ENCODE measurements around the gene CHST3. TPM values are rescaled to one million over a fixed set of nuclear protein-coding genes. Genes with fewer than 3 reads are reported as not detected.

Gene CHST3
- total and polyA plus RNA-seq, 7 donors: 0.23 to 25.5 (median 12.8) TPM

DNA sequence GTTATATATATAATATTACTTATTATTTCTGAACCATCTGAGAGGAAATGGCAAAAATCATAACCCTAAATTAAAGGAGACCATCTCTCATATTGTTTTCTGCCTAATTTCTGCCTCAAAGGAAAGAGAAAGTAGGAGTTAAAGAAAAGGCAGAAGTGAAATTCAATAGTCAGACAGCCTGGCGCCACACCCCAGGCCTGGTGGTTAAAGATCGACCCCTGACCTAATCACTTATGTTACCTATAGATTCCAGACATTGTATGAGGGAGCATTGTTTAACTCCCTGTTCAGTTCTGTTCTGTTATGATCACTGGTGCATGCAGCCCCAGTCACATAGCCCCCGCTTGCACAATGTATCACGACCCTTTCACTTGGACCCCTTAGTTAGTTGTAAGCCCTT, 24.9 kb upstream of the CHST3 start:
- no peak for TF ChIP-seq POLR2A (IDR thresholded peaks at IDR 0.05)
- no peak for TF ChIP-seq EP300 (IDR thresholded peaks at IDR 0.05)
- no peak for TF ChIP-seq POLR2AphosphoS5 (IDR thresholded peaks at IDR 0.05)
- no peak for TF ChIP-seq CTCF (IDR thresholded peaks at IDR 0.05)
- Histone ChIP-seq H3K27ac (no peak overlapping the region), H3K9me3 (peaks cover 0 to 5% (median 2%) of the 10 kb centered on the region in 4 donors), H3K36me3 (no peaks in the 10 kb centered on the region), H3K4me3 (no peak overlapping the region), H3K4me1 (no peaks in the 10 kb centered on the region), H3K27me3 (no peaks in the 10 kb centered on the region)
- no peak for DNase-seq
- intact Hi-C loops (cut with DNase I): no loop called here
- 82 to 84% methylated on average over 4 of the region's 4 CpGs for WGBS, 2 donors

DNA sequence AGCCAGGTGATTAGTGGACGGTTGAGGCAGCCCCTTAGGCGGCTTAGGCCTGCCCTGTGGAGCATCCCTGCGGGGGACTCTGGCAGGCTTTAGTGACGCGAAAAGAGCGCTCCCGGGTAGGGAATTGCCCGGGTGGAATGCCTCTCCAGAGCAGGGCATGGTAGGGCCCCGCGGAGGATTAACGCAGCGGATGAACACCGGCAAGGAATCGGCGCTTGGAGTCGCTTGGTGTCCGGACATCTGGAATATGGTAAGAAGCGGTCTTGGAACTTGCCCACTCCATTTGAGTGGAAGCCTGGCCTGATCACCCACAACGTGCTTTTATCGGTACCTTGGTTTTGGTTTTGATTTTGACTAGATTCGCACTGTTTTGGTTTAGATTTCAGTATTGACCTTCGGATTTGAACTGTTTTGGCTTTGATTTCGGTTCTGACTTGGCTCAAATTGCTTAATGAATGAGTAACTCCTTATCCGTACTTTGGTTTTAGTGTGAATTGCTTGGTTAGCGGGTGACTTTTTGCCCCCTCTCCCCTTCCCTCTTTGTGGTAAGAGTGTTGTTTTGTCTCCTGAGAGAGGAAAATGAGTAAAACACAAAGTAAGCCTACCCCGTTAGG, 24.2 kb upstream of the CHST3 start:
- Histone ChIP-seq H3K27ac (no peak overlapping the region), H3K4me3 (no peak overlapping the region)
- intact Hi-C loops (cut with DNase I): no loop called here

DNA sequence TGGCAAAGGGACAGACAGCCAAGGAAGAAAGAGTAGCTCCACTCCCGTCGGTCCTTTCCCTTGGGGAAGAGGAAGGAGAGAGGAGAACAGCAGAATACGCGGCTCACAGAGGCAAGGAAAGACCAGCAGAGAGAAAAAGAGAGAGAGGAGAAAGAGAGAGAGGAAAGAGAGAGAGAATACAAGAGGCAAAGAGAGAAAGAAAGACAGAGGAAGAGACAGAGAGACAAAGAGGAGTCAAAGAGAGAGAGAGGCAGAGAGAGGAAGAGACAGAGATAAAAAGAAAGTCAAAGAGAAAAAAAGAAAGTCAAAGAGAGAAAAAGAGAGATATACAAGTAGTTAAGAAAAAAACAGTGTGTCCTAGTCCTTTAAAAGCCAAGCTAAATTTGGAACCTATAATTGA, 23.4 kb upstream of the CHST3 start:
- WGBS, 2 donors: 92 to 94% methylated on average over 4 of the region's 4 CpGs
- H3K36me3 ChIP-seq: no peaks in the 10 kb centered on the region
- H3K27ac ChIP-seq: no peak overlapping the region
- no peak overlapping the region for H3K4me3 ChIP-seq
- H3K27me3 ChIP-seq: no peaks in the 10 kb centered on the region
- intact Hi-C loops (cut with DNase I): no loop called here
- no peaks in the 10 kb centered on the region for H3K4me1 ChIP-seq
- no peak for TF ChIP-seq POLR2AphosphoS5 (IDR thresholded peaks at IDR 0.05)
- TF ChIP-seq POLR2A (IDR thresholded peaks at IDR 0.05): no peak
- TF ChIP-seq CTCF (IDR thresholded peaks at IDR 0.05): no peak
- no peak for TF ChIP-seq EP300 (IDR thresholded peaks at IDR 0.05)
- no peak for DNase-seq
- H3K9me3 ChIP-seq: peaks cover 3 to 17% (median 8%) of the 10 kb centered on the region in 4 donors

More for the DNA sequence above, 24.2 kb upstream of the CHST3 start:
- H3K27me3 ChIP-seq: no peaks in the 10 kb centered on the region
- WGBS, 2 donors: 93% methylated on average over 26 of the region's 26 CpGs
- DNase-seq: no peak
- H3K4me1 ChIP-seq: no peaks in the 10 kb centered on the region
- H3K9me3 ChIP-seq: peaks cover 0 to 11% (median 4%) of the 10 kb centered on the region in 4 donors
- no peaks in the 10 kb centered on the region for H3K36me3 ChIP-seq
- TF ChIP-seq POLR2AphosphoS5 (IDR thresholded peaks at IDR 0.05): no peak
- no peak for TF ChIP-seq POLR2A (IDR thresholded peaks at IDR 0.05)
- no peak for TF ChIP-seq EP300 (IDR thresholded peaks at IDR 0.05)
- no peak for TF ChIP-seq CTCF (IDR thresholded peaks at IDR 0.05)

- Histone ChIP-seq H3K9me3 (peaks cover 9 to 23% (median 13%) of the 10 kb centered on the region in 4 donors), H3K4me3 (no peak overlapping the region), H3K27me3 (no peaks in the 10 kb centered on the region), H3K4me1 (no peaks in the 10 kb centered on the region), H3K27ac (no peak overlapping the region), H3K36me3 (no peaks in the 10 kb centered on the region)
- TF ChIP-seq POLR2AphosphoS5 (IDR thresholded peaks at IDR 0.05) (no peak), POLR2A (IDR thresholded peaks at IDR 0.05) (no peak), CTCF (IDR thresholded peaks at IDR 0.05) (no peak), EP300 (IDR thresholded peaks at IDR 0.05) (no peak)
- WGBS, 2 donors: 77 to 80% methylated on average over 8 of the region's 8 CpGs
- DNase-seq: no peak
- intact Hi-C loops (cut with DNase I): no loop called here
These were observed 22.9 kb upstream of the CHST3 start for GRCh38 chr10:71941318-71941717.

Data from sigmoid colon (tissue), 7 donors.